GM12864 (cell line): Measurements from ENCODE around the gene FREM1.

Experiments
- DNase-seq: peaks from one replicate; pipeline ENCODE4 v3.0.0-alpha.2; 2011; ENCODE audit warnings: low read depth
- H3K4me3 ChIP-seq: 2 replicates; pipeline ENCODE4 v1.5.1; 2011; ENCODE audit warnings: mild to moderate bottlenecking, low read depth, low read length, control low read depth
- CTCF ChIP-seq: IDR thresholded peaks from 2 replicates; pipeline ENCODE4 v1.5.1; 2011; ENCODE audit warnings: low read depth, mild to moderate bottlenecking, moderate library complexity, low read length, control low read depth, inconsistent platforms; ENCODE audit errors: missing control alignments

Gene FREM1

GRCh38 chr9:14761584-14761983, 148.6 kb downstream of the FREM1 start:
- no peak for TF ChIP-seq CTCF

DNA sequence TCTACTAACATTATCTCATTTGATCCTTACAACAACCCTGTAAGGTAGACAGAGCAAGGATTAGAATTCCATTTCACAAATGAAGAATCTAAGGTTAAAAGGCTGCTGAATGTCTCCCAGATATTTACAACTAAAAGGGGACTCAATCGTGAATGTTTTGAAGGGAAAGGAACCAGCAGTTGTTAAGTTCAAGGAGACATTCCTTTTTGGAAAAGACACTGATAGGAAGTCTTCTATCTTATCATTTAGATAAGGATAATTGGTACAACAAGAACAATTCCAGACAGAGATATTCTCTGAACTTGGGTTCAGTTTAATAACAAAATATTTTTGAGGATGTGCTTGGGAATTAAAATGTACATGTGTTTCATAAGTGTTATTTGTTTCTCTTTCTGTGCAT, 150.2 kb downstream of the FREM1 start:
- DNase-seq, result no peak
- no peak overlapping the region for H3K4me3 ChIP-seq
- no peak for TF ChIP-seq CTCF

More at GRCh38 chr9:14761584-14761983, 148.6 kb downstream of the FREM1 start:
- DNase-seq, result no peak
- H3K4me3 ChIP-seq, result no peak overlapping the region

- no peak overlapping the region for H3K4me3 ChIP-seq
- DNase-seq, result no peak
- no peak for TF ChIP-seq CTCF
Measured at GRCh38 chr9:14756291-14756690, 153.9 kb downstream of the FREM1 start.

DNA sequence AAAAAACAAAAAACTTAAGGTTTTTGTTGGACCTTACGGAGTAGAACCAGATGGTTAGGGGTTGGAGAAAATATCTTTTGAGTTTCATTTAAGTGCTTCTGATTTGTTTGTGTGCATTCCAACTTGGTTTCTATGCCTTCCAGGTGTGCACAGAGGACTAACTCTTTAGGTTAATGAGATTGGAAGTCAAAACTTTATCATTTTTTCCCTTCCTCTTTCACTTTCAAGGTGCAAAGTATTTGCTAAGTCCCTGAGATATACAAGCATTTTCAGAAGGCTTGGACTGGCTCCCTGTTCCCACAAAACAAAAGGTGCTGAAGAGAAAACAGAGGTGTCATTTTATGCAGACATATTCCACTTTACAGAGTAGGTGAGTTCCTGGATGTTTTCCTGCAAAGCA, 157.4 kb downstream of the FREM1 start:
- no peak overlapping the region for H3K4me3 ChIP-seq
- no peak for TF ChIP-seq CTCF
- DNase-seq, result no peak

GRCh38 chr9:14752271-14752670, 158.0 kb downstream of the FREM1 start:
- TF ChIP-seq CTCF, result no peak
- H3K4me3 ChIP-seq, result no peak overlapping the region
- DNase-seq, result no peak

- TF ChIP-seq CTCF, result no peak
- H3K4me3 ChIP-seq, result no peak overlapping the region
Measured at GRCh38 chr9:14750821-14751220, 159.4 kb downstream of the FREM1 start.

GRCh38 chr9:14749741-14750211, 160.5 kb downstream of the FREM1 start:
- H3K4me3 ChIP-seq, result no peak overlapping the region
- TF ChIP-seq CTCF, result no peak
- no peak for DNase-seq

More at GRCh38 chr9:14750821-14751220, 159.4 kb downstream of the FREM1 start:
- no peak for DNase-seq
